GM06990 (cell line): ENCODE measurements around the gene TBRG4.

Source experiments
- DNase-seq: peaks from one replicate; pipeline ENCODE4 v3.0.0-alpha.2; 2011; ENCODE audit not compliant: insufficient read length; ENCODE audit errors: extremely low read depth
- H3K27me3 ChIP-seq: replicated peaks from 2 replicates; pipeline ENCODE4 v1.6.0; 2011; ENCODE audit warnings: low read length; ENCODE audit not compliant: control insufficient read depth, insufficient read depth
- H3K36me3 ChIP-seq: 2 replicates; pipeline ENCODE4 v1.5.1; 2011; ENCODE audit warnings: low read length; ENCODE audit not compliant: control insufficient read depth, insufficient read depth
- H3K4me3 ChIP-seq: replicated peaks from 2 replicates; pipeline ENCODE4 v1.5.1; 2011; ENCODE audit warnings: low read depth, mild to moderate bottlenecking, control low read depth, low read length
- CTCF ChIP-seq: IDR thresholded peaks from 2 replicates; pipeline ENCODE4 v1.5.1; 2011; ENCODE audit warnings: low read length, control low read depth, mild to moderate bottlenecking, inconsistent platforms; ENCODE audit not compliant: insufficient read depth, poor library complexity, severe bottlenecking

Gene TBRG4

GRCh38 chr7:45153233-45153632 is 41.7 kb upstream of the TBRG4 start:
- no peak overlapping the region for H3K4me3 ChIP-seq
- H3K27me3 ChIP-seq = peaks cover 1% of the 10 kb centered on the region; the same call in 1 of the 2 replicates
- no peak for TF ChIP-seq CTCF
- DNase-seq = no peak
- H3K36me3 ChIP-seq = no peaks in the 10 kb centered on the region

GRCh38 chr7:45151967-45152366 is 40.5 kb upstream of the TBRG4 start:
- no peak for DNase-seq
- TF ChIP-seq CTCF = no peak

GRCh38 chr7:45151131-45151684 is 39.7 kb upstream of the TBRG4 start:
- TF ChIP-seq CTCF = no peak
- Histone ChIP-seq H3K27me3 (no peaks in the 10 kb centered on the region; the same call in 1 of the 2 replicates), H3K36me3 (no peaks in the 10 kb centered on the region), H3K4me3 (no peak overlapping the region)
- DNase-seq = no peak

More at GRCh38 chr7:45151967-45152366, 40.5 kb upstream of the TBRG4 start:
- no peak overlapping the region for H3K4me3 ChIP-seq
- no peaks in the 10 kb centered on the region for H3K36me3 ChIP-seq
- H3K27me3 ChIP-seq = peaks cover under 1% of the 10 kb centered on the region

GRCh38 chr7:45150199-45150598 is 38.7 kb upstream of the TBRG4 start:
- Histone ChIP-seq H3K27me3 (no peaks in the 10 kb centered on the region; the same call in 1 of the 2 replicates), H3K36me3 (no peaks in the 10 kb centered on the region), H3K4me3 (no peak overlapping the region)
- DNase-seq = no peak
- no peak for TF ChIP-seq CTCF

- no peak for DNase-seq
- TF ChIP-seq CTCF = no peak
- no peaks in the 10 kb centered on the region; the same call in 1 of the 2 replicates for H3K27me3 ChIP-seq
- no peaks in the 10 kb centered on the region for H3K36me3 ChIP-seq
- no peak overlapping the region for H3K4me3 ChIP-seq
Measured at GRCh38 chr7:45149606-45150005, 38.1 kb upstream of the TBRG4 start.

- no peak for DNase-seq
- no peaks in the 10 kb centered on the region for H3K36me3 ChIP-seq
- H3K4me3 ChIP-seq = no peak overlapping the region
- TF ChIP-seq CTCF = no peak
- H3K27me3 ChIP-seq = no peaks in the 10 kb centered on the region; the same call in 1 of the 2 replicates
Measured at GRCh38 chr7:45148653-45148973, 37.1 kb upstream of the TBRG4 start.
